ENCODE results near the gene OXER1. TPM values are rescaled to one million over a fixed set of nuclear protein-coding genes. Genes with fewer than 3 reads are reported as not detected.

Gene OXER1
- total and polyA plus RNA-seq, 2 of the 13 experiments (the other 11 are each of a cell fraction or from before 2014, with no cell fraction given) = 8.0 to 9.0 TPM

DNA sequence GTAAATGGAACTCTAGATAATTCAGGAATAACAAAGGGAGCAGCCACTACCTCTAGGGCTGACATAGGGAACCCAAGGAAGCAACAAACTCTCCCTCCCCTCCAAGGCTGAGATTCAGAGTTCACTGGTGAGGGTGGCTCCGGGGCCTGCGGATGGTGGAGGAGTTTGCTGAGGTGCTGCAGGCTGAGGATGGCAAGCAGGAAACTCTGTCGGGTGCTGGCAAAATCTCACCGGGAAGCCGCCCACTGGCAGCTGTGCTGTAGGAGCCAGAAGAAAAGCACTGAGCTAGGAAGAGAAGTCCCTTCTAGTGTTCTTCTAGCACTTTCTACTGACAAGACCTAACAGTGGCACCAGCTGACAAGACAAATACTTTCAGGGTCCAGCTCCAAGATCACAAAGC, 41.0 kb upstream of the OXER1 start:
- intact Hi-C loops (cut with micrococcal nuclease; ENCODE audit: unreplicated experiment) = loop anchor here (1.0 kb wide), 1 partner anchor 11 kb away; no protein-coding TSS in a partner anchor
- no peak for TF ChIP-seq ZNF850 (CRISPR knock-in tag; conservative IDR thresholded peaks at IDR 0.05)
- TF ChIP-seq FOXO4 (CRISPR knock-in tag; conservative IDR thresholded peaks at IDR 0.05) = 0 out of 2 replicates have a peak, but pooled peaks have one; percentile 35
- TF ChIP-seq, protein P1, sequence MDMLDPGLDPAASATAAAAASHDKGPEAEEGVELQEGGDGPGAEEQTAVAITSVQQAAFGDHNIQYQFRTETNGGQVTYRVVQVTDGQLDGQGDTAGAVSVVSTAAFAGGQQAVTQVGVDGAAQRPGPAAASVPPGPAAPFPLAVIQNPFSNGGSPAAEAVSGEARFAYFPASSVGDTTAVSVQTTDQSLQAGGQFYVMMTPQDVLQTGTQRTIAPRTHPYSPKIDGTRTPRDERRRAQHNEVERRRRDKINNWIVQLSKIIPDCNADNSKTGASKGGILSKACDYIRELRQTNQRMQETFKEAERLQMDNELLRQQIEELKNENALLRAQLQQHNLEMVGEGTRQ (IDR thresholded peaks at IDR 0.05; ENCODE audit: low read depth, low read length) = no peak
- TF ChIP-seq, protein P1 (CRISPR knock-in tag; IDR thresholded peaks at IDR 0.05; ENCODE audit: borderline replicate concordance) = 0 out of 2 replicates have a peak, but pooled peaks have one; percentile 18
- no peak overlapping the region for H3K4me3 ChIP-seq (replicated peaks in 1 of 3; ENCODE audit: insufficient read depth in 1 of 3, low read depth in 2 of 3, low read length in 3 of 3)
- POLR2A ChIA-PET = interaction anchor here (1.0 to 2.3 kb wide), 2 partner anchors 11 to 17 kb away, joined by 3 to 40 read pairs; partner anchors contain the start of gene HAAO
- no peaks in the 10 kb centered on the region for H3K79me2 ChIP-seq (ENCODE audit: insufficient read depth, low read length)
- WGBS (ENCODE audit: low lambda C conversion rate) = 50% methylated on average over 5 of the region's 5 CpGs
- H2AFZ ChIP-seq (ENCODE audit: low read length) = no peak overlapping the region
- H3K27me3 ChIP-seq (ENCODE audit: control insufficient read depth in 1 of 2, insufficient read depth in 2 of 2, low read length in 2 of 2) = no peaks in the 10 kb centered on the region; a peak in 1 of 5 replicates
- no peak for DNase-seq (ENCODE audit: low spot score)
- H3K4me1 ChIP-seq (ENCODE audit: insufficient read depth, low read length) = peaks cover 25% of the 10 kb centered on the region
- FAIRE-seq = no peak
- CTCF ChIA-PET (ENCODE audit: low intra/inter-chr PET ratio, low total read pairs) = no interaction called here
- H3K36me3 ChIP-seq (replicated peaks in 1 of 2; ENCODE audit: control insufficient read depth in 1 of 2, insufficient read depth in 2 of 2, low read length in 2 of 2) = no peaks in the 10 kb centered on the region
- in situ Hi-C loops (cut with HindIII; ENCODE audit: extremely low pct_ligation_motif_present, low pct_unique_long_range_greater_than_20kb) = no loop called here
- H3K27ac ChIP-seq (ENCODE audit: extremely low read length, insufficient read depth, low read length) = no peak overlapping the region
- BruUV-seq (replicated peaks) = no TSS peak
- no peaks in the 10 kb centered on the region for H4K20me1 ChIP-seq (ENCODE audit: insufficient read depth, low read length)
- no peaks in the 10 kb centered on the region for H3K9me3 ChIP-seq (ENCODE audit: low read length)
- H3K4me2 ChIP-seq (ENCODE audit: low read depth, low read length) = no peak overlapping the region
- H3K9ac ChIP-seq (ENCODE audit: insufficient read depth, low read depth, low read length) = no peak overlapping the region
- no peak for ATAC-seq
